Small intestine (tissue), 7 donors: ENCODE data around the gene SERPINA6. TPM values are rescaled to one million over a fixed set of nuclear protein-coding genes. Genes with fewer than 3 reads are reported as not detected.

Source experiments
- DNase-seq, 2 donors: peaks; one replicate each; pipeline versions ENCODE4 v3.0.0 to v3.0.0-alpha.2; 2013
- FAIRE-seq: peaks from 2 replicates; lab custom pipeline; 2012; peaks lifted over from hg19 to GRCh38; lab: Jason Lieb, UNC
- H3K27ac ChIP-seq, 3 donors: one replicate each; pipeline ENCODE4 v1.5.1; 2013; ENCODE audit warnings: low read length in 2 of 3, mild to moderate bottlenecking in 2 of 3, control low read depth in 1 of 3, inconsistent platforms in 1 of 3, low read depth in 1 of 3, moderate library complexity in 1 of 3
- H3K27me3 ChIP-seq, 3 donors: one replicate each; pipeline ENCODE4 v1.6.1; 2013; ENCODE audit warnings: low read length in 3 of 3, inconsistent platforms in 1 of 3; ENCODE audit not compliant: control insufficient read depth in 3 of 3, insufficient read depth in 3 of 3
- H3K36me3 ChIP-seq, 3 donors: one replicate each; pipeline ENCODE4 v1.6.1; 2013; ENCODE audit warnings: low read length in 3 of 3, inconsistent platforms in 1 of 3, low read depth in 1 of 3, mild to moderate bottlenecking in 1 of 3, moderate library complexity in 1 of 3; ENCODE audit not compliant: control insufficient read depth in 3 of 3, insufficient read depth in 2 of 3
- H3K4me1 ChIP-seq, 3 donors: one replicate each; pipeline ENCODE4 v1.6.1; 2013; ENCODE audit warnings: low read length in 2 of 3, inconsistent platforms in 1 of 3, low read depth in 1 of 3, mild to moderate bottlenecking in 1 of 3, moderate library complexity in 1 of 3; ENCODE audit not compliant: control insufficient read depth in 3 of 3, insufficient read depth in 2 of 3
- H3K4me3 ChIP-seq, 3 donors: one replicate each; pipeline ENCODE4 v1.5.1; 2013; ENCODE audit warnings: low read length in 3 of 3, control low read depth in 1 of 3, inconsistent platforms in 1 of 3, low read depth in 1 of 3, mild to moderate bottlenecking in 1 of 3, moderate library complexity in 1 of 3
- H3K9me3 ChIP-seq, 2 donors: one replicate each; pipeline ENCODE4 v1.6.1; 2013; ENCODE audit warnings: low read depth in 1 of 2, low read length in 1 of 2; ENCODE audit not compliant: control insufficient read depth in 2 of 2, insufficient read depth in 1 of 2
- WGBS, 3 donors: extraction: QIAGEN DNeasy Blood & Tissue Kit; methylation state at CpG; one replicate each; pipeline ENCODE4 v1.1.7; 2013; 5-methylcytosine and 5-hydroxymethylcytosine counted together
- polyA plus RNA-seq, 4 donors: library from polyadenylated mRNA; stranded (reverse) in 3 of 4; unstranded in 1 of 4; fragments of 200-250 nt in 3 of 4; fragments of 120-200 nt in 1 of 4; gene quantifications; one replicate each; pipeline versions ENCODE4 v1.2.1 to v1.2.3, GENCODE V29; 2013
- donor health status: healthy with polysubstance abuse.
- donor health status: control.
- donor health status: control.
- donor health status: Bipolar disorder and iron deficiency.
- donor health status: healthy.

SERPINA6 gene
- polyA plus RNA-seq, 4 donors: 0.07 to 4.4 TPM; not detected in 2

GRCh38 chr14:94338023-94338422 is 14.9 kb upstream of the SERPINA6 start:
- Histone ChIP-seq H3K4me3 (no peak overlapping the region), H3K27me3 (no peaks in the 10 kb centered on the region), H3K9me3 (no peaks in the 10 kb centered on the region), H3K27ac (no peak overlapping the region), H3K36me3 (no peaks in the 10 kb centered on the region), H3K4me1 (peaks cover 0 to 25% (median 2%) of the 10 kb centered on the region in 3 donors)
- 92 to 95% (median 93%) methylated on average over 2 of the region's 2 CpGs for WGBS, 3 donors
- DNase-seq (no peak), FAIRE-seq (no peak)

DNA sequence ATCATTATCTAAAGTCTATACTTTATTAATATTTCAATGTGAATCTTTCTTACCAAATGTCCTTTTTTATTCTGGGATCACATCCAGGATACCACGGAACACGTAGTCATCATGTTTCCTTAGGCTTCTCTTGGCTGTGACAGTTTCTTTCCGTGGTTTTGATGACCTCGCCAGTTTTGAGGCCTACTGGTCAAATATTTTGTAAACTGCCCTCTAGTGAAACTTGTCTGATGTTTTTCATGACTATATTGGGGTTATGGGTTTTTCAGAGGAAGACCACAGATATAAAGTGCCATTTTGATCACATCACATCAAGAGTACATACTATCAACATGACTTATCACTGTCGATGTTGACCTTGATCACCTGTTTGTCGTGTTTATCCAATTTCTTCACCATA is 14.1 kb upstream of the SERPINA6 start:
- DNase-seq: no peak
- Histone ChIP-seq H3K27me3 (no peaks in the 10 kb centered on the region), H3K36me3 (no peaks in the 10 kb centered on the region), H3K4me1 (peaks cover 0 to 17% (median 2%) of the 10 kb centered on the region in 3 donors), H3K9me3 (no peaks in the 10 kb centered on the region), H3K27ac (no peak overlapping the region), H3K4me3 (no peak overlapping the region)
- 82 to 92% (median 83%) methylated on average over 6 of the region's 6 CpGs for WGBS, 3 donors
- no peak for FAIRE-seq

- DNase-seq (no peak), FAIRE-seq (no peak)
- H3K36me3 ChIP-seq: no peaks in the 10 kb centered on the region
- H3K4me3 ChIP-seq: no peak overlapping the region
- WGBS, 3 donors: 66 to 80% (median 72%) methylated on average over 4 of the region's 4 CpGs
- no peaks in the 10 kb centered on the region for H3K4me1 ChIP-seq
- no peaks in the 10 kb centered on the region for H3K9me3 ChIP-seq
- no peaks in the 10 kb centered on the region for H3K27me3 ChIP-seq
- no peak overlapping the region for H3K27ac ChIP-seq
Observed at GRCh38 chr14:94334872-94335271, 11.7 kb upstream of the SERPINA6 start.

GRCh38 chr14:94332587-94332986 is 9.5 kb upstream of the SERPINA6 start:
- Histone ChIP-seq H3K9me3 (no peaks in the 10 kb centered on the region), H3K27me3 (no peaks in the 10 kb centered on the region), H3K27ac (no peak overlapping the region), H3K4me3 (no peak overlapping the region), H3K36me3 (no peaks in the 10 kb centered on the region), H3K4me1 (no peaks in the 10 kb centered on the region)
- FAIRE-seq (no peak), DNase-seq (no peak)

- no peak for FAIRE-seq
- WGBS, 3 donors: 68 to 80% (median 71%) methylated on average over 7 of the region's 7 CpGs
- no peaks in the 10 kb centered on the region for H3K36me3 ChIP-seq
- no peak overlapping the region for H3K27ac ChIP-seq
- H3K9me3 ChIP-seq: no peaks in the 10 kb centered on the region
- no peaks in the 10 kb centered on the region for H3K4me1 ChIP-seq
- no peak for DNase-seq
- H3K4me3 ChIP-seq: no peak overlapping the region
- H3K27me3 ChIP-seq: no peaks in the 10 kb centered on the region
Observed at GRCh38 chr14:94332063-94332583, 9.0 kb upstream of the SERPINA6 start.

- H3K9me3 ChIP-seq: no peaks in the 10 kb centered on the region
- 86 to 91% (median 87%) methylated on average over 5 of the region's 5 CpGs for WGBS, 3 donors
- H3K27ac ChIP-seq: no peak overlapping the region
- FAIRE-seq (no peak), DNase-seq (no peak)
- no peaks in the 10 kb centered on the region for H3K36me3 ChIP-seq
- no peaks in the 10 kb centered on the region for H3K27me3 ChIP-seq
- no peak overlapping the region for H3K4me3 ChIP-seq
- no peaks in the 10 kb centered on the region for H3K4me1 ChIP-seq
Observed at GRCh38 chr14:94331462-94331861, 8.3 kb upstream of the SERPINA6 start.

DNA sequence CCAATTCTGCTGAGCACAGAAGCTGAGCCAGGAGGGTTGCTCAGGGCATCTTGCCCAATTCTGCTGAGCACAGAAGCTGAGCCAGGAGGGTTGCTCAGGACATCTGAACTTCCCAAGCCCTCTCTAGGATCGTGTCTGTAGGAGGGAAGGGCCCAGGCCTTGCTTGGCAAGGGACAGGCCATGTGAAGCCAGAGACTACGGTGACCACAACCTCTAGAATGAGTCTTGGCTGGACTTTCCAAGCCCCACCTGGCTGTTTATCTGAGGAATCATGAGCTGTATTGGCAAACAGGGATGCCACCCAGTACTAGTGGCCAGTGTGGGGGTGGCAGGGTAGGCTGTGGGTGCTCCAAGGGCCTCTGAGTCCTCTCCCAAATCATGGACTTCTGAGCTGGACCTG is 7.7 kb upstream of the SERPINA6 start:
- 44 to 64% (median 47%) methylated on average over 2 of the region's 2 CpGs for WGBS, 3 donors
- no peaks in the 10 kb centered on the region for H3K27me3 ChIP-seq
- DNase-seq (no peak), FAIRE-seq (no peak)
- H3K4me3 ChIP-seq: no peak overlapping the region
- no peaks in the 10 kb centered on the region for H3K9me3 ChIP-seq
- no peak overlapping the region for H3K27ac ChIP-seq
- H3K36me3 ChIP-seq: no peaks in the 10 kb centered on the region
- no peaks in the 10 kb centered on the region for H3K4me1 ChIP-seq

- Histone ChIP-seq H3K36me3 (no peaks in the 10 kb centered on the region), H3K9me3 (no peaks in the 10 kb centered on the region), H3K27me3 (no peaks in the 10 kb centered on the region), H3K27ac (no peak overlapping the region), H3K4me1 (no peaks in the 10 kb centered on the region), H3K4me3 (no peak overlapping the region)
- FAIRE-seq (no peak), DNase-seq (no peak)
- 76 to 83% (median 80%) methylated on average over 3 of the region's 3 CpGs for WGBS, 3 donors
Observed at GRCh38 chr14:94330432-94330831, 7.3 kb upstream of the SERPINA6 start.

DNA sequence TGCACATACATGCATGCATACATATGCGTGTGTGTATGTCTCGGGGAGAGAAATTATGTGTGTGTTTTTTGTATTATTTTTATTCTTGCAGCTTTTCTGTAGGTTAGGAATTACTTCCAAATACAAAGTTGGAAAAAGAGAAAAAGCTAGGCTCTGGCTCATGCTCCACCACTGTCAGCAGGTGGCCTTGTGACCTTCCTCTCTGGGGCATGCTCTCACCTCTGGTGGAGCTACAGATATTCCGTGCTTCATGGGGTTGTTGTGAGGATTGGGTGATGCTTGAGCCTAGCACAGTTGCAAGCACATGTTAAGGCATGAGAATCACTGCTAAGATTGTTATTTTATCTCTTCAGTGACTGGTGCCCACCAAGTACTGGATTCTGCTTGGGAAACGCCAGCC is 6.7 kb upstream of the SERPINA6 start:
- DNase-seq (no peak), FAIRE-seq (no peak)
- no peak overlapping the region for H3K4me3 ChIP-seq
- H3K27me3 ChIP-seq: no peaks in the 10 kb centered on the region
- H3K9me3 ChIP-seq: no peaks in the 10 kb centered on the region
- no peaks in the 10 kb centered on the region for H3K4me1 ChIP-seq
- no peak overlapping the region for H3K27ac ChIP-seq
- 89 to 92% (median 91%) methylated on average over 4 of the region's 4 CpGs for WGBS, 3 donors
- no peaks in the 10 kb centered on the region for H3K36me3 ChIP-seq
